Astrocyte of the cerebellum (primary cell): ENCODE measurements around the gene CSF1.

Source experiments
- DNase-seq: peaks from one replicate; pipeline ENCODE4 v3.0.0-alpha.2; 2011; ENCODE audit warnings: low read depth
- H3K4me3 ChIP-seq: 2 replicates; pipeline ENCODE4 v1.5.1; 2011; ENCODE audit warnings: mild to moderate bottlenecking, low read depth, low read length, moderate library complexity
- CTCF ChIP-seq: IDR thresholded peaks from 2 replicates; pipeline ENCODE4 v1.5.1; 2012; ENCODE audit warnings: low read length, low read depth, moderate library complexity, mild to moderate bottlenecking; ENCODE audit errors: missing control alignments
- in situ Hi-C: cut with HindIII; loops from 2 replicates; pipeline ENCODE4 v1.10.0; 2017; ENCODE audit warnings: low sequenced_read_pairs

Gene CSF1

GRCh38 chr1:109901524-109902145 is 9.0 kb upstream of the CSF1 start:
- in situ Hi-C loops = loop anchor here (25.0 kb wide), 1 partner anchor 114 kb away; no protein-coding TSS in a partner anchor
- DNase-seq = no peak
- H3K4me3 ChIP-seq = no peak overlapping the region
- no peak for TF ChIP-seq CTCF

- no peak for TF ChIP-seq CTCF
- no peak overlapping the region for H3K4me3 ChIP-seq
- DNase-seq = no peak
- in situ Hi-C loops = loop anchor here (25.0 kb wide), 1 partner anchor 115 kb away; no protein-coding TSS in a partner anchor
These were observed 8.3 kb upstream of the CSF1 start for GRCh38 chr1:109902204-109902985.

GRCh38 chr1:109903376-109903930 is 7.2 kb upstream of the CSF1 start:
- no peak for DNase-seq
- in situ Hi-C loops = loop anchor here (25.0 kb wide), 1 partner anchor 116 kb away; no protein-coding TSS in a partner anchor
- H3K4me3 ChIP-seq = no peak overlapping the region
- no peak for TF ChIP-seq CTCF

DNA sequence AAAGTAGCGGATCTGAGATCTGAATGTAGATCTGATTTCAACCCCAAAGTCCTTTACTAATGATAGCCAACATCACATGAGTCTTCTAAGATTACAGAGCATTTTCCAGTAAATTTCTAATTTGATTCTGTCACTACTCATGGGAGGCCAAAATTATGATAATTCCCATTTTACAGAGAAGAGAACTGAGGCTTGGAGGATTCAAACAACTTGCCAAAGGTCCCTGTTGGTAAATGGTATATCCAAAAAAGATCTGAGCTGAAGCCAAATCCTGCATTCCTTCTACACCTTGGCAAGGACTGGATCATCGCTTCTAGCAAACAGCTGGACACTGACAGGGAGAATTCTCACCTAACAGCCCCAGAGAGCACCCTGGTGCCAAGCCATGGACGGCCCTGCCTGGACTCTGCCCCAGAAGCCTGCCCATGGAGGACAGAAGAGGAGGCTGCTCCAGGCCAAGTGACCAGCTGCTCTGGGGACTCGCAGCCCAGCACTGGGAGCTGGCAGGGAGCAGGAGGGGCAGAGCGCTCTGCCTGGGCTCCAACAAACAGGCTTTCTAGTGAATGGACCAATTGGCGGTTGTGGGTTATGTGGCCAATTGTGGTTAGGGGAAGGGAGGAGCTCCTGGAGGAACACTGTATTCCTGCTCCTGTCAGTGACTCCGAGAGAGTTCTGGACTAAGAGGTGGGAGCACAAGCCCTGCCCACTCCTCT is 6.4 kb upstream of the CSF1 start:
- in situ Hi-C loops = loop anchor here (25.0 kb wide), 1 partner anchor 117 kb away; no protein-coding TSS in a partner anchor
- DNase-seq = peak; percentile 50
- TF ChIP-seq CTCF = no peak
- H3K4me3 ChIP-seq = no peak overlapping the region

DNA sequence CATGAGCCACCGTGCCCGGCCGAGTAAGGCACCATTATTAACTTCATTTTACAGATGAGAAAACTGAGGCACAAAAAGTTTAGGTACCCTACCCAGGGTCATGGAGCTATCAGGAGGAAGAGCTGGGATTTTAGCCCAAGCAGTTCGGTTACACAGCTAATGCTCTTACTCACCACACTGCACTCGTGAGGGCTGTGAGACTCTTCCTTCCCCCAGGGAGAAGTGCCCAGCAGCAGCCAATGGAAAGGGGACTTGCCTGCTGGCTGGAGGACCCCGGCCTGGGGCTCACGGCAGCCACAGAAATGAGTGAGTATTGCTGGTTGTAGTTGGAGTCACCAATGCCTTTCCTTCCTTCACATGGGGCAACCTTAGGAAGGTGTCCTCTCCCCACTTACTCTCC is 5.2 kb upstream of the CSF1 start:
- in situ Hi-C loops = loop anchor here (25.0 kb wide), 1 partner anchor 118 kb away; no protein-coding TSS in a partner anchor
- no peak overlapping the region for H3K4me3 ChIP-seq
- no peak for TF ChIP-seq CTCF
- no peak for DNase-seq
